ENCODE measurements around the gene AIF1.

Gene AIF1

GRCh38 chr6:31620586-31621319 lies 5.7 kb downstream of the AIF1 start, which contains the start of gene PRRC2A:
TSS of gene PRRC2A (plus strand) at chr6:31620715. CDS start at chr6:31622790, 2,075 bp downstream.
- TF ChIP-seq OSR1 (CRISPR knock-in tag; IDR thresholded peaks at IDR 0.05): no peak
- no peak for TF ChIP-seq ISL1 (CRISPR knock-in tag; IDR thresholded peaks at IDR 0.05)
- TF ChIP-seq ZNF565 (CRISPR knock-in tag; conservative IDR thresholded peaks at IDR 0.05; ENCODE audit: low read depth): no peak
- 0 out of 2 replicates have a peak, but pooled peaks have one; percentile 12 for TF ChIP-seq CSDC2 (CRISPR knock-in tag; IDR thresholded peaks at IDR 0.05)
- TF ChIP-seq GLIS3 (CRISPR knock-in tag; IDR thresholded peaks at IDR 0.05): peak; percentile 18; the same call in 1 of the 2 replicates
- TF ChIP-seq BACH2 (CRISPR knock-in tag; IDR thresholded peaks at IDR 0.05; ENCODE audit: borderline replicate concordance): no peak
- no peak for TF ChIP-seq ZNF70 (CRISPR knock-in tag; IDR thresholded peaks at IDR 0.05)
- no peak for TF ChIP-seq TSHZ2 (CRISPR knock-in tag; IDR thresholded peaks at IDR 0.05)

GRCh38 chr6:31621320-31621939 lies 6.4 kb downstream of the AIF1 start:
- no peak for TF ChIP-seq BACH2 (CRISPR knock-in tag; IDR thresholded peaks at IDR 0.05; ENCODE audit: borderline replicate concordance)
- no peak for TF ChIP-seq TSHZ2 (CRISPR knock-in tag; IDR thresholded peaks at IDR 0.05)
- TF ChIP-seq ZFP30 (CRISPR knock-in tag; IDR thresholded peaks at IDR 0.05): no peak
- no peak for TF ChIP-seq RARB (CRISPR knock-in tag; IDR thresholded peaks at IDR 0.05)
- TF ChIP-seq OSR1 (CRISPR knock-in tag; IDR thresholded peaks at IDR 0.05): no peak
- no peak for TF ChIP-seq ISL1 (CRISPR knock-in tag; IDR thresholded peaks at IDR 0.05)
- ATAC-seq: no peak

More at GRCh38 chr6:31620586-31621319, 5.7 kb downstream of the AIF1 start, which contains the start of gene PRRC2A:
- peak; percentile 80 for ATAC-seq

- no peak for TF ChIP-seq ESRRG (CRISPR knock-in tag; IDR thresholded peaks at IDR 0.05)
- TF ChIP-seq GLIS3 (CRISPR knock-in tag; IDR thresholded peaks at IDR 0.05): no peak
- no peak for TF ChIP-seq OSR1 (CRISPR knock-in tag; IDR thresholded peaks at IDR 0.05)
- TF ChIP-seq ISL1 (CRISPR knock-in tag; IDR thresholded peaks at IDR 0.05): no peak
- TF ChIP-seq TOX (CRISPR knock-in tag; IDR thresholded peaks at IDR 0.05; ENCODE audit: borderline replicate concordance): no peak
- no peak for TF ChIP-seq TCF4 (CRISPR knock-in tag; IDR thresholded peaks at IDR 0.05; ENCODE audit: borderline replicate concordance)
- no peak for TF ChIP-seq ZNF8 (CRISPR knock-in tag; IDR thresholded peaks at IDR 0.05)
- TF ChIP-seq BACH2 (CRISPR knock-in tag; IDR thresholded peaks at IDR 0.05; ENCODE audit: borderline replicate concordance): no peak
- ATAC-seq: no peak
These were observed 7.0 kb downstream of the AIF1 start for GRCh38 chr6:31621991-31622390.

- TF ChIP-seq CSRNP3 (CRISPR knock-in tag; IDR thresholded peaks at IDR 0.05) (no peak), POU6F1 (CRISPR knock-in tag; IDR thresholded peaks at IDR 0.05; ENCODE audit: borderline replicate concordance, low read depth) (no peak), ZFP3 (CRISPR knock-in tag; IDR thresholded peaks at IDR 0.05) (no peak), OSR1 (CRISPR knock-in tag; IDR thresholded peaks at IDR 0.05) (no peak), ZC3H10 (CRISPR knock-in tag; IDR thresholded peaks at IDR 0.05) (no peak), PATZ1 (CRISPR knock-in tag; IDR thresholded peaks at IDR 0.05; ENCODE audit: borderline replicate concordance) (no peak), TCF4 (CRISPR knock-in tag; IDR thresholded peaks at IDR 0.05; ENCODE audit: borderline replicate concordance) (no peak), GLIS3 (CRISPR knock-in tag; IDR thresholded peaks at IDR 0.05) (no peak), PPARA (CRISPR knock-in tag; IDR thresholded peaks at IDR 0.05; ENCODE audit: borderline replicate concordance) (no peak), ZFP30 (CRISPR knock-in tag; IDR thresholded peaks at IDR 0.05) (no peak), RARB (CRISPR knock-in tag; IDR thresholded peaks at IDR 0.05) (no peak)
These were observed 7.7 kb downstream of the AIF1 start for GRCh38 chr6:31622684-31623091.

More at GRCh38 chr6:31622684-31623091, 7.7 kb downstream of the AIF1 start:
- no peak for ATAC-seq

All from SK-N-SH treated with all-trans-retinoic acid at 6 μM for 48 hours (cell line).